D721Med (cell line): ENCODE results near the gene ZNF830.
"Not testable (repeated sequence)": the region's sequence is repeated elsewhere in the genome, so short reads cannot be mapped to it uniquely, and the experiment has no call there.

ENCODE experiments used
- DNase-seq: peaks from one replicate; pipeline ENCODE4 v3.0.0; 2011; ENCODE audit warnings: low spot score; ENCODE audit not compliant: insufficient read length
- FAIRE-seq: peaks from 2 replicates; lab custom pipeline; 2011; peaks lifted over from hg19 to GRCh38; lab: Jason Lieb, UNC
- CTCF ChIP-seq: IDR thresholded peaks from 2 replicates; pipeline ENCODE4 v1.5.1; 2012; ENCODE audit warnings: mild to moderate bottlenecking, control low read depth; ENCODE audit not compliant: insufficient read depth; ENCODE audit errors: missing control alignments

The ZNF830 gene

DNA sequence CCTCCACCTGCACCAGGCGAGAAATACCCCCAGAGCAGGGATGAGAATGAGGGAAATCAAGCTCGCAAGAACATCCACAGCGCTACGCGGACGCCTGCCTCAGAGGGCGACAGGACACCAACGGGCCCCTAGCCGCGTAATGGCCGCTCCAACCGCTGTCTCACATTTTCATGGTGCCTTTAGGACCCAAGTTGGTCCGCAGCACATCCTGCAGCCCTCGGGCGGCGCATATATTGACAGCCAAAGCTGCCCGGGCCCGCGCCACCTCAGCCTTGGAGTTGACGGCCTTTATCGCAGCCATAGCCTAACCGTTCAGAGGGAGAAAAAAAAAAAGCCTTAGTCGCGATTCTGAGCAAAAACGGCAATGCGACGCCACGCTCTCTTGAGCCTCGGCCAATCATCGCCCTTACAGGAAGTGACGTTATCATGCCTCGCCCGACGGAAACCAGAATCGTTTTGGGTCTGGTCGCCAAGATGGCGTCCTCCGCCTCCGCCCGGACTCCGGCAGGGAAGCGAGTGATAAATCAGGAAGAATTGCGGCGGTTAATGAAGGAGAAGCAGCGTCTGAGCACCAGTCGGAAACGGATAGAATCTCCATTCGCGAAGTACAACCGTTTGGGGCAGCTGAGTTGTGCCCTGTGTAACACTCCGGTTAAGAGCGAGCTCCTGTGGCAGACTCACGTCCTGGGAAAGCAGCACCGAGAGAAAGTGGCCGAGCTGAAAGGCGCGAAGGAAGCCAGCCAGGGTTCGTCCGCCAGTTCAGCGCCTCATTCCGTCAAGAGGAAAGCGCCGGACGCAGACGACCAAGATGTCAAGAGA lies at the start of gene ZNF830, which contains the start of gene CCT6B:
Gene ZNF830, plus strand, starts transcription at position 448 of the 819 bp plus-strand sequence. Its CDS starts 27 bp downstream, at position 475.
Gene CCT6B, minus strand, starts transcription at position 368 of the 819 bp plus-strand sequence. Its CDS starts 67 bp downstream, at position 301.
- TF ChIP-seq CTCF = no peak
- no peak for FAIRE-seq
- DNase-seq = peak; percentile 90

- DNase-seq (no peak), FAIRE-seq (no peak)
These were observed 48.3 kb upstream of the ZNF830 start for GRCh38 chr17:34913001-34913400.

DNA sequence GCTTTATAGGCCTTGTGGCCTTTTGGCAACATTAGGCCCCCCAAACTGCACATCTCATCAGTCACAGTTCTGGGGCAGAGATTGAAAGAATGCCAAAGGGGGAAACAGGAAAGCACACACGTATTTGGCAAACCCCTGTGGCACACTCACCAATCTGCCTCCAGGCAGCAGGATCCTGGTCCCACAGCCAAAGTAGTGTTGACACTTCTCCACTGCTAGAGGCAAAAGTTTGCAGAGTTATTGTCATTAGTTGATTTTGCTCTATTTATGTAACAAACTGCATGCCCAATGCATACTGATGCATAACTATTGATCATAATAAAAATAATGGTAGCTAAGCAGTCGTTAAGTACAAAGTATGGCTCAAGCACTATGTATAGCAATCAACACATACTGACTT lies 45.2 kb upstream of the ZNF830 start:
- DNase-seq (no peak), FAIRE-seq (no peak)
- no peak for TF ChIP-seq CTCF

More at GRCh38 chr17:34913001-34913400, 48.3 kb upstream of the ZNF830 start:
- no peak for TF ChIP-seq CTCF

DNA sequence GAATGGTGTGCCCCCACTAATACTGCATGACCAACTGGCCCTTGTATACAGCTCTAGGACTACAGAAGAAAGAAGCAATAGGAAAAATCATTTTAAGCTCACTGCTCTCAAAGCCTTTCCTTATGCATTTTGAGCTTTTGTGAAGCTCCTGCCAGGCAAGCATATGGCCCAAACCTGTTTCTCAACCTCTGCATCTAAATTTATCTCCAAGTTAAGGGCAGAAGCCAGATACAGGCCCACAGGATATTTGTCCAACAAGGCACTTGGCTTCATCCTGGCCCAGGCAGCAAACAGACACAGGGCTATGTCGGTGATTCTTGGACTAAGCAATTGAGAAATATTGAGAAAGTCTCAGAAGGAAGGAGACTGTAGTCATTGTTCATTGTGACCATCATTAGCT lies 44.0 kb upstream of the ZNF830 start:
- no peak for DNase-seq
- no peak for TF ChIP-seq CTCF
- FAIRE-seq = no peak

- DNase-seq (no peak), FAIRE-seq (no peak)
- TF ChIP-seq CTCF = no peak
These were observed 40.7 kb upstream of the ZNF830 start for GRCh38 chr17:34920676-34921075.

- TF ChIP-seq CTCF = no peak
- FAIRE-seq = no peak
- no peak for DNase-seq
These were observed 34.7 kb upstream of the ZNF830 start for GRCh38 chr17:34926661-34927060.

DNA sequence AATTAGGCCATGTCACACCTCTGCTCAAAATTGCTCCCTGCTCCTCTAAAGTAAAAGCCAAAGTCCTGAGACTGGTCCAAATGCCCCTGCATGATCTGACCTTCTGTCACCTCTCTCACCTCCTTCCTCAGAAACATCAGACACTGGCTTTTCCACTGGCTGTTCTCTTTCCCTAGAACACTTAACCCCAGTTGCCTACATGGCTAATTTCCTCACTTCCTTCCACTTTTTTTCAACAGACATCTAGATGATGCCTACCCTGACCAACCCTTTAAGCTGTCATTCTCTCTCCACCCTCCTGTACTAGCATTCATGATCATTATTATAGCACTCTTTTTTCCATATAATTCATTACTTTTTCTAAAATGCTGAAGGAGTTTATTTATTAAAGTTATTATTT lies 31.1 kb upstream of the ZNF830 start:
- TF ChIP-seq CTCF = no peak
- no peak for DNase-seq
- FAIRE-seq = no peak

- FAIRE-seq, DNase-seq: not testable (repeated sequence)
These were observed 10.6 kb upstream of the ZNF830 start for GRCh38 chr17:34950780-34951179.
